Transverse colon (tissue), 4 donors: ENCODE measurements around the gene TMEM95. TPM values are rescaled to one million over a fixed set of nuclear protein-coding genes. Genes with fewer than 3 reads are reported as not detected.

Experiments
- DNase-seq: peaks from one replicate; pipeline ENCODE4 v3.0.0-alpha.2; 2019
- H3K27ac ChIP-seq, 4 donors: fragments of 200-600 bp; sonication (generic); 2 replicates each; pipeline ENCODE4 v1.5.1; 2016 to 2018; ENCODE audit warnings: inconsistent platforms in 4 of 4
- H3K27me3 ChIP-seq: fragments of 200-600 bp; sonication (generic); 2 replicates; pipeline ENCODE4 v1.5.1; 2017; ENCODE audit warnings: inconsistent platforms
- H3K36me3 ChIP-seq, 4 donors: fragments of 200-600 bp; sonication (generic); 2 replicates each; pipeline ENCODE4 v1.5.1; 2017 to 2019; ENCODE audit warnings: inconsistent platforms in 4 of 4
- H3K4me1 ChIP-seq, 4 donors: fragments of 200-600 bp; sonication (generic); 2 replicates each; pipeline ENCODE4 v1.5.1; 2017 to 2020; ENCODE audit warnings: inconsistent platforms in 4 of 4
- H3K4me3 ChIP-seq, 4 donors: fragments of 200-600 bp; sonication (generic); 1 replicate in 1 of 4; 2 replicates in 3 of 4; pipeline versions ENCODE4 v1.5.1 to v1.6.1; 2017 to 2019; ENCODE audit warnings: inconsistent platforms in 4 of 4
- H3K9me3 ChIP-seq, 2 donors: fragments of 200-600 bp; sonication (generic); 2 replicates each; pipeline ENCODE4 v1.5.1; 2017 to 2019; ENCODE audit warnings: inconsistent platforms in 2 of 2
- CTCF ChIP-seq, 5 experiments: fragments of 200-600 bp in 3 of 5; fragments of 450-650 bp in 2 of 5; sonication (generic) in 3 of 5; IDR thresholded peaks; 1 replicate in 2 of 5; 2 replicates in 3 of 5; pipeline ENCODE4 v1.5.1; 2016 to 2017; ENCODE audit warnings: antibody characterized with exemption in 5 of 5, inconsistent platforms in 3 of 5, mild to moderate bottlenecking in 2 of 5, moderate library complexity in 1 of 5
- EP300 ChIP-seq: sonication (generic); formaldehyde crosslinking; IDR thresholded peaks from one replicate; pipeline ENCODE4 v1.6.1; 2017; ENCODE audit warnings: antibody characterized with exemption, low read depth
- POLR2A ChIP-seq: fragments of 450-650 bp; IDR thresholded peaks from one replicate; pipeline ENCODE4 v1.6.1; 2016; ENCODE audit warnings: antibody characterized with exemption, mild to moderate bottlenecking, moderate library complexity
- POLR2AphosphoS5 ChIP-seq, 3 donors: sonication (generic); formaldehyde crosslinking; IDR thresholded peaks; one replicate each; pipeline ENCODE4 v1.6.1; 2016; ENCODE audit warnings: antibody characterized with exemption in 3 of 3
- WGBS, 2 donors: methylation state at CpG; one replicate each; pipeline ENCODE4 v1.1.5; 2018; ENCODE audit warnings: low coverage in 1 of 2; 5-methylcytosine and 5-hydroxymethylcytosine counted together
- in situ Hi-C, 4 donors: fragments of 200-750 bp; cut with MboI; loops; one replicate each; pipeline versions ENCODE4 v1.15.0 to v1.15.1; 2017; ENCODE audit warnings: low sequenced_read_pairs in 3 of 4, low pct_ligation_motif_present in 1 of 4, low pct_unique_long_range_greater_than_20kb in 1 of 4
- intact Hi-C: fragments of 100-400 bp; cut with DNase I; formaldehyde crosslinking; loops from one replicate; pipeline ENCODE4 v1.15.1; 2023; ENCODE audit warnings: low total_unique reads
- total RNA-seq, 4 donors: library from RNA; depleted of rRNA; stranded (reverse); fragments of >200 nt; gene quantifications; one replicate each; pipeline ENCODE4 v1.1.0, GENCODE V29; 2016

TMEM95 gene
- total RNA-seq, 4 donors from 2014 or later, result not detected

- DNase-seq, result no peak
- no peak for TF ChIP-seq POLR2AphosphoS5 (IDR thresholded peaks at IDR 0.05)
- TF ChIP-seq POLR2A, result no peak
- TF ChIP-seq EP300, result no peak
- H3K27ac ChIP-seq, result no peak overlapping the region
- no peaks in the 10 kb centered on the region for H3K36me3 ChIP-seq
- H3K4me3 ChIP-seq, result no peak overlapping the region
- peaks cover 11 to 22% (median 17%) of the 10 kb centered on the region in 4 donors for H3K4me1 ChIP-seq
- in situ Hi-C loops (no loop called here), intact Hi-C loops (no loop called here)
- no peaks in the 10 kb centered on the region for H3K9me3 ChIP-seq
- 80 to 96% methylated on average over 3 to 4 of the region's 4 CpGs for WGBS, 2 donors
- H3K27me3 ChIP-seq, result no peaks in the 10 kb centered on the region
These were observed 41.2 kb downstream of the TMEM95 start for GRCh38 chr17:7396147-7396546.

DNA sequence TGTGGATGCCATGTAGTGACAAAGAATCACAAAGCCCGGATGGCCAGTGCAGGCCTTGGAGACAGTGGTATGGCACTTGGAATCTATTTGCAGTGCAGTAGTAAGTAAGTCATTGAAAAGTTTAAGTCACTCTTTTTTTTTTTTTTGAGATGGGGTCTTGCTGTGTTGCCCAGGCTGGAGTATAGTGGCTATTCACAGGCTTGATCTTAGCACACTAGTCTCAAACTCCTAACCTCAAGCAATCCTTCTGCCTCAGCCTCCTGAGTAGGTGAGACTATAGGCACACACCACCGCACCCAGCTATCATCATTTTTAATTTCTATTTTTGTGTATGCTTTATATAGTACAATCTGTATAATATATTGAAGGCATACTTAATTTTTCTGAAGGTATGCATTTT lies 43.7 kb downstream of the TMEM95 start:
- intact Hi-C loops, result no loop called here
- 79 to 83% methylated on average over 2 of the region's 2 CpGs for WGBS, 2 donors

GRCh38 chr17:7403043-7403726 lies 48.2 kb downstream of the TMEM95 start:
- Histone ChIP-seq H3K27ac (peak overlapping the region; percentile 86 to 98 (median 94)), H3K27me3 (peaks cover 17% of the 10 kb centered on the region), H3K9me3 (no peaks in the 10 kb centered on the region), H3K4me3 (peak overlapping the region; percentile 50 to 73 (median 58)), H3K4me1 (peaks cover 13 to 32% (median 22%) of the 10 kb centered on the region in 4 donors), H3K36me3 (no peaks in the 10 kb centered on the region)
- DNase-seq, result peak; percentile 75
- in situ Hi-C loops (no loop called here), intact Hi-C loops (no loop called here)
- WGBS, 2 donors, result 7 to 8% methylated on average over 2 to 14 of the region's 16 CpGs
- TF ChIP-seq CTCF (IDR thresholded peaks at IDR 0.05) (no peak), POLR2A (peak; percentile 3), POLR2AphosphoS5 (IDR thresholded peaks at IDR 0.05) (peak in 2 of 3 donors; percentile 41 to 44), EP300 (no peak)

More for the DNA sequence above, 43.7 kb downstream of the TMEM95 start:
- peaks cover 20 to 27% (median 25%) of the 10 kb centered on the region in 4 donors for H3K4me1 ChIP-seq
- H3K4me3 ChIP-seq, result no peak overlapping the region
- TF ChIP-seq POLR2A, result no peak
- TF ChIP-seq EP300, result no peak
- no peak for TF ChIP-seq CTCF (IDR thresholded peaks at IDR 0.05)
- no peak for TF ChIP-seq POLR2AphosphoS5 (IDR thresholded peaks at IDR 0.05)
- no peaks in the 10 kb centered on the region for H3K9me3 ChIP-seq
- no peaks in the 10 kb centered on the region for H3K36me3 ChIP-seq
- in situ Hi-C loops, result no loop called here
- H3K27me3 ChIP-seq, result no peaks in the 10 kb centered on the region
- no peak overlapping the region for H3K27ac ChIP-seq
- DNase-seq, result no peak

GRCh38 chr17:7403727-7403976 lies 48.7 kb downstream of the TMEM95 start:
- H3K9me3 ChIP-seq, result no peaks in the 10 kb centered on the region
- DNase-seq, result no peak
- peaks cover 13 to 32% (median 22%) of the 10 kb centered on the region in 4 donors for H3K4me1 ChIP-seq
- WGBS, 2 donors, result 0% methylated on average over 11 of the region's 13 CpGs; no CpG with 5 or more reads in 1 of the 2 donors
- H3K36me3 ChIP-seq, result no peaks in the 10 kb centered on the region
- intact Hi-C loops, result no loop called here
- peak overlapping the region; percentile 86 to 98 (median 94) for H3K27ac ChIP-seq
- H3K4me3 ChIP-seq, result peak overlapping the region; percentile 50 to 73 (median 58)
- H3K27me3 ChIP-seq, result peaks cover 17% of the 10 kb centered on the region
- in situ Hi-C loops, result no loop called here
- TF ChIP-seq POLR2AphosphoS5 (IDR thresholded peaks at IDR 0.05), result no peak
- no peak for TF ChIP-seq POLR2A
- peak in 1 of 5 experiments; percentile 14 for TF ChIP-seq CTCF (IDR thresholded peaks at IDR 0.05)
- TF ChIP-seq EP300, result no peak
